H9 (cell line): ENCODE measurements around the gene TBC1D17. TPM values are rescaled to one million over a fixed set of nuclear protein-coding genes. Genes with fewer than 3 reads are reported as not detected.

Experiments used
- DNase-seq: peaks from one replicate; pipeline ENCODE4 v3.0.0-alpha.2; 2017
- H2AFZ ChIP-seq: one replicate; pipeline ENCODE4 v1.6.1; 2013; ENCODE audit warnings: mild to moderate bottlenecking, low read length, control low read depth, moderate library complexity
- H2AK5ac ChIP-seq: 2 replicates; pipeline ENCODE4 v1.6.1; 2013; ENCODE audit warnings: low read length, control low read depth, mixed read lengths; ENCODE audit not compliant: insufficient read length
- H2BK120ac ChIP-seq: one replicate; pipeline ENCODE4 v1.6.1; 2013; ENCODE audit warnings: low read depth, mild to moderate bottlenecking, low read length, control low read depth, inconsistent platforms; ENCODE audit not compliant: poor library complexity, severe bottlenecking
- H2BK12ac ChIP-seq: 2 replicates; pipeline ENCODE4 v1.6.1; 2013; ENCODE audit warnings: low read length, control low read depth, mixed read lengths, low read depth; ENCODE audit not compliant: insufficient read length
- H2BK15ac ChIP-seq: 2 replicates; pipeline ENCODE4 v1.6.1; 2013; ENCODE audit warnings: low read depth, low read length, control low read depth
- H2BK20ac ChIP-seq: one replicate; pipeline ENCODE4 v1.6.1; 2013; ENCODE audit warnings: low read depth, mild to moderate bottlenecking, low read length, control low read depth, inconsistent platforms; ENCODE audit not compliant: poor library complexity, severe bottlenecking
- H2BK5ac ChIP-seq: 2 replicates; pipeline ENCODE4 v1.6.1; 2013; ENCODE audit warnings: low read length, control low read depth, mixed read lengths; ENCODE audit not compliant: insufficient read length
- H3K14ac ChIP-seq: 2 replicates; pipeline ENCODE4 v1.6.1; 2013; ENCODE audit warnings: low read length, control low read depth; ENCODE audit not compliant: insufficient read depth
- H3K18ac ChIP-seq: 2 replicates; pipeline ENCODE4 v1.6.1; 2013; ENCODE audit warnings: low read depth, mild to moderate bottlenecking, mixed read lengths, low read length, control low read depth; ENCODE audit not compliant: insufficient read length
- H3K23ac ChIP-seq: 2 replicates; pipeline ENCODE4 v1.6.1; 2013; ENCODE audit warnings: low read length, control low read depth, mixed read lengths, low read depth; ENCODE audit not compliant: insufficient read length
- H3K23me2 ChIP-seq: 2 replicates; pipeline ENCODE4 v1.6.1; 2013; ENCODE audit warnings: low read depth, mild to moderate bottlenecking, mixed read lengths, low read length, control low read depth; ENCODE audit not compliant: insufficient read length, poor library complexity, severe bottlenecking
- H3K27ac ChIP-seq: 2 replicates; pipeline ENCODE4 v1.5.1; 2013; ENCODE audit warnings: low read length, control low read depth, mixed read lengths, low read depth; ENCODE audit not compliant: insufficient read length
- H3K27me3 ChIP-seq: 2 replicates; pipeline ENCODE4 v1.6.1; 2013; ENCODE audit warnings: low read length, control low read depth, inconsistent platforms; ENCODE audit not compliant: insufficient read depth
- H3K4ac ChIP-seq: 2 replicates; pipeline ENCODE4 v1.6.1; 2013; ENCODE audit warnings: low read depth, mild to moderate bottlenecking, control low read depth, inconsistent platforms, low read length, moderate library complexity
- H3K4me1 ChIP-seq: 2 replicates; pipeline ENCODE4 v1.6.1; 2013; ENCODE audit warnings: low read length, control low read depth, inconsistent platforms; ENCODE audit not compliant: insufficient read depth
- H3K4me2 ChIP-seq: 2 replicates; pipeline ENCODE4 v1.6.1; 2013; ENCODE audit warnings: low read length, control low read depth, mixed read lengths; ENCODE audit not compliant: insufficient read length, insufficient read depth
- H3K56ac ChIP-seq: 2 replicates; pipeline ENCODE4 v1.6.1; 2013; ENCODE audit warnings: low read depth, mild to moderate bottlenecking, mixed read lengths, low read length, control low read depth; ENCODE audit not compliant: insufficient read length
- H3K79me1 ChIP-seq: 2 replicates; pipeline ENCODE4 v1.6.1; 2013; ENCODE audit warnings: low read depth, mild to moderate bottlenecking, moderate library complexity, low read length, control low read depth, inconsistent platforms; ENCODE audit not compliant: insufficient read depth, poor library complexity, severe bottlenecking
- H3K79me2 ChIP-seq: 2 replicates; pipeline ENCODE4 v1.6.1; 2013; ENCODE audit warnings: low read length, control low read depth, inconsistent platforms; ENCODE audit not compliant: insufficient read depth
- H3K9ac ChIP-seq: 2 replicates; pipeline ENCODE4 v1.6.1; 2013; ENCODE audit warnings: low read length, control low read depth, mixed read lengths; ENCODE audit not compliant: insufficient read length; ENCODE audit errors: extremely low read depth
- H3K9me3 ChIP-seq: one replicate; pipeline ENCODE4 v1.6.1; 2013; ENCODE audit warnings: low read depth, low read length, inconsistent platforms; ENCODE audit not compliant: control insufficient read depth
- H3T11ph ChIP-seq: one replicate; pipeline ENCODE4 v1.6.1; 2013; ENCODE audit warnings: mild to moderate bottlenecking, low read length, control low read depth, inconsistent platforms
- H4K20me1 ChIP-seq: one replicate; pipeline ENCODE4 v1.6.1; 2013; ENCODE audit not compliant: control insufficient read depth, insufficient read length, insufficient read depth
- H4K5ac ChIP-seq: 2 replicates; pipeline ENCODE4 v1.6.1; 2013; ENCODE audit warnings: low read depth, mild to moderate bottlenecking, mixed read lengths, low read length, control low read depth; ENCODE audit not compliant: insufficient read length
- H4K8ac ChIP-seq: replicated peaks from 2 replicates; pipeline ENCODE4 v1.6.1; 2013; ENCODE audit warnings: low read length, control low read depth, mixed read lengths, low read depth; ENCODE audit not compliant: insufficient read length
- H4K91ac ChIP-seq: 2 replicates; pipeline ENCODE4 v1.6.1; 2013; ENCODE audit warnings: low read depth, mild to moderate bottlenecking, moderate library complexity, mixed read lengths, low read length, control low read depth; ENCODE audit not compliant: insufficient read length
- H3K27ac Mint-ChIP-seq, 3 experiments: 2 replicates in 2 of 3; 3 replicates in 1 of 3; pipeline ENCODE4 v1.8.0; 2020 to 2021; ENCODE audit warnings: mixed read lengths in 3 of 3, mild to moderate bottlenecking in 1 of 3, moderate library complexity in 1 of 3
- H3K27me3 Mint-ChIP-seq: 2 replicates; pipeline ENCODE4 v1.8.0; 2021; ENCODE audit warnings: low read depth, mild to moderate bottlenecking, moderate library complexity, mixed read lengths
- H3K36me3 Mint-ChIP-seq, 3 experiments: 2 replicates in 2 of 3; 3 replicates in 1 of 3; pipeline ENCODE4 v1.8.0; 2020 to 2021; ENCODE audit warnings: low read depth in 3 of 3, mixed read lengths in 3 of 3; ENCODE audit not compliant: insufficient read depth in 1 of 3
- H3K4me1 Mint-ChIP-seq, 2 experiments: 2 replicates each; pipeline ENCODE4 v1.8.0; 2020; ENCODE audit warnings: mixed read lengths in 2 of 2
- H3K4me3 Mint-ChIP-seq, 2 experiments: 2 replicates in 1 of 2; 3 replicates in 1 of 2; pipeline ENCODE4 v1.8.0; 2020 to 2021; ENCODE audit warnings: mild to moderate bottlenecking in 2 of 2, mixed read lengths in 2 of 2, moderate library complexity in 1 of 2
- H3K9me3 Mint-ChIP-seq, 2 experiments: 2 replicates in 1 of 2; 3 replicates in 1 of 2; pipeline ENCODE4 v1.8.0; 2020; ENCODE audit warnings: mild to moderate bottlenecking in 2 of 2, mixed read lengths in 2 of 2, moderate library complexity in 1 of 2
- WGBS: extraction: QIAGEN DNeasy Blood & Tissue Kit; methylation state at CpG from one replicate; pipeline ENCODE4 v1.1.7; 2013; ENCODE audit warnings: missing lambda C conversion rate, low lambda C conversion rate, mixed read lengths; ENCODE audit not compliant: insufficient read length; ENCODE audit errors: extremely low coverage; 5-methylcytosine and 5-hydroxymethylcytosine counted together
- total RNA-seq: library from RNA; stranded (reverse); gene quantifications from 2 replicates; pipeline ENCODE4 v1.2.1, GENCODE V29; 2021
- TF ChIP-seq, protein P1 (sequence below): fragments of 200-600 bp; sonication (generic); conservative IDR thresholded peaks from 3 replicates; pipeline ENCODE4 v1.8.0; 2021; ENCODE audit warnings: antibody characterized with exemption, mild to moderate bottlenecking

The TBC1D17 gene
- total RNA-seq, 1 experiment from 2014 or later = 33.6 TPM

- Histone ChIP-seq H2BK15ac (no peak overlapping the region), H4K20me1 (no peaks in the 10 kb centered on the region), H3K4ac (no peak overlapping the region), H4K91ac (no peak overlapping the region), H3K27ac (no peak overlapping the region), H3K23me2 (no peaks in the 10 kb centered on the region), H4K5ac (no peak overlapping the region), H2BK5ac (no peak overlapping the region), H3K9me3 (no peaks in the 10 kb centered on the region), H3K14ac (no peak overlapping the region), H3T11ph (no peak overlapping the region), H2AK5ac (no peak overlapping the region), H3K27me3 (no peaks in the 10 kb centered on the region), H4K8ac (no peak overlapping the region), H3K79me1 (no peaks in the 10 kb centered on the region), H3K4me2 (no peak overlapping the region), H3K79me2 (no peaks in the 10 kb centered on the region), H3K56ac (no peak overlapping the region), H3K18ac (no peak overlapping the region), H2BK120ac (no peak overlapping the region), H2BK20ac (no peak overlapping the region), H3K9ac (no peak overlapping the region), H2BK12ac (no peak overlapping the region), H3K4me1 (no peaks in the 10 kb centered on the region; the same call in 1 of the 2 replicates), H2AFZ (no peak overlapping the region), H3K23ac (no peak overlapping the region)
- DNase-seq = no peak
- no peak overlapping the region for H3K4me3 Mint-ChIP-seq
- WGBS = no CpG with 5 or more reads among the region's 6 CpGs
- H3K27ac Mint-ChIP-seq = no peak overlapping the region
- H3K9me3 Mint-ChIP-seq = no peaks in the 10 kb centered on the region
- peaks cover 21 to 36% (median 29%) of the 10 kb centered on the region in 3 experiments; a peak in 6 of 7 replicates for H3K36me3 Mint-ChIP-seq
- peaks cover 17 to 25% of the 10 kb centered on the region in 2 experiments for H3K4me1 Mint-ChIP-seq
- H3K27me3 Mint-ChIP-seq = peaks cover 5% of the 10 kb centered on the region; the same call in 1 of the 2 replicates
- TF ChIP-seq, protein P1, sequence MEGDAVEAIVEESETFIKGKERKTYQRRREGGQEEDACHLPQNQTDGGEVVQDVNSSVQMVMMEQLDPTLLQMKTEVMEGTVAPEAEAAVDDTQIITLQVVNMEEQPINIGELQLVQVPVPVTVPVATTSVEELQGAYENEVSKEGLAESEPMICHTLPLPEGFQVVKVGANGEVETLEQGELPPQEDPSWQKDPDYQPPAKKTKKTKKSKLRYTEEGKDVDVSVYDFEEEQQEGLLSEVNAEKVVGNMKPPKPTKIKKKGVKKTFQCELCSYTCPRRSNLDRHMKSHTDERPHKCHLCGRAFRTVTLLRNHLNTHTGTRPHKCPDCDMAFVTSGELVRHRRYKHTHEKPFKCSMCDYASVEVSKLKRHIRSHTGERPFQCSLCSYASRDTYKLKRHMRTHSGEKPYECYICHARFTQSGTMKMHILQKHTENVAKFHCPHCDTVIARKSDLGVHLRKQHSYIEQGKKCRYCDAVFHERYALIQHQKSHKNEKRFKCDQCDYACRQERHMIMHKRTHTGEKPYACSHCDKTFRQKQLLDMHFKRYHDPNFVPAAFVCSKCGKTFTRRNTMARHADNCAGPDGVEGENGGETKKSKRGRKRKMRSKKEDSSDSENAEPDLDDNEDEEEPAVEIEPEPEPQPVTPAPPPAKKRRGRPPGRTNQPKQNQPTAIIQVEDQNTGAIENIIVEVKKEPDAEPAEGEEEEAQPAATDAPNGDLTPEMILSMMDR = no peak
These were observed 26.6 kb downstream of the TBC1D17 start for GRCh38 chr19:49904136-49904535.
